Measurements from ENCODE around the gene NTRK2.

NTRK2 gene

DNA sequence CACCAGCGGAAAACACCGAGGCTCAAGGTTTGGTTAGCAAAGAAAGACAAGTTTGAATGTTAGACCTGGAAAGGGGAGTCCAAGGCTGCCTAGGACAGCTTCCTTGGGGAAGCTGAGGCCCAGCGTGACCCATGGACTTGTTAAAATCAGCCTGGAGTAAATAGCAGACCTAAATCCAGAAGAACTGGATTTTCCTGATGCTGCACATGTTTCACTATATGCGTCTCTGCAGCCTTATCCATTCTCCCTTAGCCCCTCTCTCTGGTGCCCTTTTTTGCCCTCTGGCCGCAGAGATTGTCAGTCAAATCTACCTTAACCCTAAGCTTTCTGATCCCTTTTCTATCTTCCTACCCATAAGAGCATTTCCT is 119.9 kb downstream of the NTRK2 start:
- no peak overlapping the region for H3K27ac Mint-ChIP-seq
- peaks cover 0 to 13% of the 10 kb centered on the region in 2 donors for H3K27me3 Mint-ChIP-seq
- no peak overlapping the region for H3K4me3 Mint-ChIP-seq
- H3K36me3 Mint-ChIP-seq = no peaks in the 10 kb centered on the region
- H3K9me3 Mint-ChIP-seq = peaks cover 0 to 2% of the 10 kb centered on the region in 2 donors
- no peak for ATAC-seq (replicated peaks)
- H3K4me1 Mint-ChIP-seq = no peaks in the 10 kb centered on the region
- no peak for DNase-seq

DNA sequence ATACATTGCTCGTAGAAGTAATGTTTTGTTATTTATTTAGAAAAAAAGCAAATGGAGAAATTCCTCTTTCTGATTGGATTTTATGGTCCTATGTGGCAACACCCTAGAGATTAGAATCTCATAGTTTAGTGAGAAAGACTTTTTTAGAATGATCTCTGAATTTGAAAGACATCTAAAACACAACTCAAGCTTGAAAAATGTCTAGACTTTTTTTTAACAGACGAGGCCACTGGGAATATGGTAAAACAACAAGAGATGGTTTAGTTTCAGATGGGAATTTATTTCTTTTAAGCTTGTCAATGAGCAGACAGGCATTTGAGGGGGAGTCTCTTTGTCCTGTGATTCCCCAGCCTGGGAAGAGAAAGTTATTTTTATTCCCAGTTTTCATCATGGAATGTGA is 122.1 kb downstream of the NTRK2 start:
- DNase-seq = no peak
- ATAC-seq (replicated peaks) = no peak
- Mint-ChIP-seq H3K4me3 (no peak overlapping the region), H3K36me3 (no peaks in the 10 kb centered on the region), H3K27ac (no peak overlapping the region), H3K9me3 (peaks cover 0 to 2% of the 10 kb centered on the region in 2 donors), H3K4me1 (no peaks in the 10 kb centered on the region), H3K27me3 (peaks cover 0 to 13% of the 10 kb centered on the region in 2 donors)

DNA sequence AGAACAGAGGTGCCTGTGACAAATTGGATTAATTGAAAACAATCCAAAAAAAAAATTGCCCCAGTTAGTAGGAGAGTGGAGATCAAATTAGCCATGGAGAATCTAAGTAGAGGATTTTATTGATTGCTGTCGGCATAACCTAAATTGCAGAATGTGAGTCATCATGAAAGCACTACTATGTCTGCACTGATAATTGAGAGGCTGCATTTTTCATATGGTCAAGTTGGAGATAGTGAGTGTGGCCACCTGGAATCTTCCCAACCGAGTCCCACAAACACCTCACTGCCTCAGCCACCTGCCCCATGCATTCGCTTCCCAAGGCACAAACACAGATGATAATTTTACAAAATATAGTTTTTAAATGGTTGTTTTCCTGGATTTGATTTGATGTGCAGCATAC is 123.7 kb downstream of the NTRK2 start:
- DNase-seq (no peak), ATAC-seq (replicated peaks) (no peak)

DNA sequence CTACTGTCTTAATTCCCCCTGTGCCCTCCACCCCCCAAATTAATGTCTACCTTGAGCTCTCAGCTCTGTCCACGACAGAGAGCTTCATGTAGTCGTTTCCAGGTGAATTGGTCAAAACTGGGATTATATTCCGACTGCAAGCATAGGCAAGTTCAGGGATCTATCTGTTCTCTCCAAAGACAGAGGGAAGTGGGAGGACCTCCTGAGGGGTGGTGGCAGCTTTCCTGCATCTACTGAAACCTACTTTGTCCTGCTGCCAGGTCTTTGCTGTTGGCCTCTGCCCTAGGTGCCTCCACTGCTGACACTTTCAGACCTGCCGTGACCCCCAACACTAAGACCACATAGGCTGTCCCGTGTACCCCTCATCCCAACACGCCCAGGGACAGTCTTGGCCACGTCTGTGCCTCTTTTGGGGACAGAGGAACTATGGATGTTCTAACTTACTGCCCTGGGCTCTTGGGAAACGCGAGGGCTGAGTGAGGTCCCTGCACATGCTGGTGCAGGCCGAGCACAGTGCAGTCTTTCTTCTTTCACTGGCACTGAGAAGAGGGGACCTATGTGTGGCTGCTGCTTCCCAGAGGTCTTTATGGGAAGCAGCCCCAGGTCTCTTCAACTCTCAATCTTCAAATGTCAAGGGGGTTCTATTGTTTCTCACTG is 125.6 kb downstream of the NTRK2 start:
- H3K4me3 Mint-ChIP-seq = no peak overlapping the region
- DNase-seq = no peak
- ATAC-seq (replicated peaks) = no peak
- no peaks in the 10 kb centered on the region for H3K9me3 Mint-ChIP-seq
- no peaks in the 10 kb centered on the region for H3K4me1 Mint-ChIP-seq
- no peak overlapping the region for H3K27ac Mint-ChIP-seq
- no peaks in the 10 kb centered on the region for H3K36me3 Mint-ChIP-seq
- H3K27me3 Mint-ChIP-seq = no peaks in the 10 kb centered on the region

More for the DNA sequence above, 123.7 kb downstream of the NTRK2 start:
- Mint-ChIP-seq H3K4me3 (no peak overlapping the region), H3K27me3 (peaks cover 0 to 8% of the 10 kb centered on the region in 2 donors), H3K36me3 (no peaks in the 10 kb centered on the region), H3K4me1 (no peaks in the 10 kb centered on the region), H3K9me3 (peaks cover 0 to 2% of the 10 kb centered on the region in 2 donors), H3K27ac (no peak overlapping the region)

DNA sequence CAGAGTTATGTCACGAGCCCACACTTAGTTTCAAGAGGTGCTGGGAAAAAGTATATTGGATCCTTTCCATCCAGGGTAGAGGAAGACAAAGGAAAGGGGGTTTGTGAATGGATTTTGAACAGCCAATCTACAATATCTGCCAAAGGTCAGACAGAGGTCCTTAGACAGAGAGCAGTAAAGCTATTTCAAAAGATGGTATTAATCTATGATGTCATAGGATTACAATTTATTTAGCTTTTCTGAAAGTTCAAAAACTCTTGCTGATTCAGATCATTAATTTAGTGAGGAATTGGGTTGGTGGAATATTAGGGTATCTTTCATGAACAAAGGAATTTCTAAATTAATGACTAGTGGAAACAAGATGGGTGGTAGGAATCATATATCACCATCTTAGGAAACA is 126.9 kb downstream of the NTRK2 start:
- ATAC-seq (replicated peaks) = no peak
- H3K27me3 Mint-ChIP-seq = no peaks in the 10 kb centered on the region
- no peaks in the 10 kb centered on the region for H3K9me3 Mint-ChIP-seq
- H3K4me3 Mint-ChIP-seq = no peak overlapping the region
- H3K27ac Mint-ChIP-seq = no peak overlapping the region
- H3K4me1 Mint-ChIP-seq = no peaks in the 10 kb centered on the region
- DNase-seq = no peak
- no peaks in the 10 kb centered on the region for H3K36me3 Mint-ChIP-seq

DNA sequence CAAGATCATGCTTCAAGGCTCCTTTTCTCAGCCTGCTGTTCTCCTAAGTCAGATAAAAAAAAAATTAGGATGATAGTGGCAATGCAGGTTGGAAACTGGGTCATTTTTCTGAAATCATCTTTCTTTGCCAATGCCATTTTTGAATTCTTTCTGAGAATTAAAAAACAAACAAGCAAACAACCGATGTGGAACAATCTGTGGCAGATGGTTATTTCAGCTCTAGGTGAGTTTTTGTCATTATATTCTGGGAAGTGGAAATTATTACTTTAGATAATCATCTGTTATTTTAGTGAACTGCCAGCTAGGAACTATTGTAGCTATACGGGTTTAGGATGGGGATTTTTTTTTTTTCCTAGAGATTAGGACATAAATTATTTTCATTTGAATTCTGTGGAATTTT is 129.7 kb downstream of the NTRK2 start:
- Mint-ChIP-seq H3K4me1 (no peaks in the 10 kb centered on the region), H3K4me3 (no peak overlapping the region), H3K27ac (no peak overlapping the region), H3K27me3 (no peaks in the 10 kb centered on the region), H3K9me3 (no peaks in the 10 kb centered on the region), H3K36me3 (no peaks in the 10 kb centered on the region)
- ATAC-seq (replicated peaks) (no peak), DNase-seq (no peak)

DNA sequence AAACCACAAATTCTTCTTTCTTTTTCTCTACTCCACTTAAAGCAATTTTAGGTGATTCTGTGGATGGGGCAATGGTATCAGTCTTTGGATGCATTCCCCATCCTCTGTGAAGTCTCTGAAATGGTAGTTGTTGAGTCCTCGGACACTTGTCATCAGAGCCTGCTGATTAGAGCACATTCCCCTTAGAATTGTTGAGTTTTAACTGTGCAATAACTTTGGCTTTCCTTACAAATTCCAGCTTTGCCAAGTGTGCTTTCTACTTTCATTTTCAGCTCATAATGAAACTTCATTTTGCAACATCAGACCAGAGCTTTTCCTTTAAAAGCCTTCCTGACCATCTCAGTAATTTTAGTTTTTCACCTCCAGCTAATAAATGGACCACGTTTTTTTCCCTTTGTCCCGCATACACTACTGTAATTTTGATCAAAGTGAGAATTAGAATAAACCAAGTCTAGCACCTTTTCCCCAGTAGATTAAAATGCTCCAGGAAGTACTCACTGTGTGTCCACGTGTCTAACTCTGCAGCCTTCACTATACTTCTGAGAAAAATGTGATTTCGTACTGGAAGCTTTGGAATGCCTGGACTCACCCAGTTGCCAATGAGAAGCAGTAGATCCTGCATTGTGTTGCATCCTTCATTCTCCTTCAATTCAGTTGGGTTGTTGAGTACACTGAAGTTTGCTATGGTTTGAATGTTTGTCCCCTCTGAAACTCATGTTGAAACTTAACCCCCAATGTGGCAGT is 135.6 kb downstream of the NTRK2 start:
- no peak for DNase-seq
- ATAC-seq (replicated peaks) = no peak
- H3K36me3 Mint-ChIP-seq = no peaks in the 10 kb centered on the region
- H3K4me1 Mint-ChIP-seq = no peaks in the 10 kb centered on the region
- H3K9me3 Mint-ChIP-seq = no peaks in the 10 kb centered on the region
- H3K4me3 Mint-ChIP-seq = no peak overlapping the region
- no peak overlapping the region for H3K27ac Mint-ChIP-seq
- peaks cover 0 to 4% of the 10 kb centered on the region in 2 donors for H3K27me3 Mint-ChIP-seq

DNA sequence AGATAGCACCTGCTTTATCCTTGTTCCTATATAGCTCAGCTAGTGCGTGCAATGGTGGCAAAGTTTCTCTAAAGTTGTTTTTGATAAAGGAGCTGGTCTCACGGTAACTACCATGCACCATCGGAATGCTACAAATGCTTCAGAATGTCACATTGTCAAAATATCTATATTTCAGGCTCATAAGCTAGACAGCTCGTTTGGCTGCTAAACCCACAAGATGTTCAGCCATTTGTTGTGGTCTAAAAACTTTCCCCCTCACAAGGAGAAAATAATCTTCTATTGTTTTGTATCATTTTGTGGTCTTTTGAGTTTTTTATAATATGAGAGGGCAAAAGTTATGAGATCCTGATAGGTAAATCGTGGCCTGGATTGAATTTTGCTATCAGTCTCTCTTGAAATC is 137.9 kb downstream of the NTRK2 start:
- H3K9me3 Mint-ChIP-seq = no peaks in the 10 kb centered on the region
- no peaks in the 10 kb centered on the region for H3K36me3 Mint-ChIP-seq
- H3K27ac Mint-ChIP-seq = no peak overlapping the region
- ATAC-seq (replicated peaks) = no peak
- H3K4me3 Mint-ChIP-seq = no peak overlapping the region
- H3K27me3 Mint-ChIP-seq = peaks cover 0 to 7% of the 10 kb centered on the region in 2 donors
- H3K4me1 Mint-ChIP-seq = no peaks in the 10 kb centered on the region
- DNase-seq = no peak

DNA sequence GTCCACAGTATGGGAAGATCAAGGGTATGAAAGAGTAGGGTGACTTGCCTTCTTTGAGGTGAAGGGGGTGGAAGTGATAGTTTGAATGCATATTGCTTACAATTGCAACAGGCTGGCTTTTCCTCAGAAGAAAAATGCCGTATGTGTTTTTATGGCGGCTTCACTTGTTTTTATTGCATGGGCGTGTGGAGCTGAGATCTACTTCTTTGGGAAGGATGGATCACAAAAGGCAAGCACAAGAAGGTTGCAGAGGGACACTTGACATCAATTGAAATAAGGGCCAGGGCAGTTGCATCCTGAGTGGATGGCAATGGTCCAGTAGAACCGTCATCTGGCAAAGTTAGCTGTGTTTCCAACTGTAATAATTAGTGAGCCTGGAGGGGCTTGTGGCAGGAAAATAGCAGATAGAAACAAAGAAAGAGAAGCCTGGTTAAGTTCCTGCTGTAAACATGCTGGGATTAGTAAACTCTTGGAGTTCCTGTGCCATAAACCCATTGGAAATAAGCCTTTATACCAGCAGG is 138.4 kb downstream of the NTRK2 start:
- H3K36me3 Mint-ChIP-seq = no peaks in the 10 kb centered on the region
- H3K9me3 Mint-ChIP-seq = no peaks in the 10 kb centered on the region
- no peak overlapping the region for H3K27ac Mint-ChIP-seq
- H3K4me3 Mint-ChIP-seq = no peak overlapping the region
- H3K27me3 Mint-ChIP-seq = peaks cover 0 to 10% of the 10 kb centered on the region in 2 donors
- ATAC-seq (replicated peaks) (no peak), DNase-seq (no peak)
- no peaks in the 10 kb centered on the region for H3K4me1 Mint-ChIP-seq

DNA sequence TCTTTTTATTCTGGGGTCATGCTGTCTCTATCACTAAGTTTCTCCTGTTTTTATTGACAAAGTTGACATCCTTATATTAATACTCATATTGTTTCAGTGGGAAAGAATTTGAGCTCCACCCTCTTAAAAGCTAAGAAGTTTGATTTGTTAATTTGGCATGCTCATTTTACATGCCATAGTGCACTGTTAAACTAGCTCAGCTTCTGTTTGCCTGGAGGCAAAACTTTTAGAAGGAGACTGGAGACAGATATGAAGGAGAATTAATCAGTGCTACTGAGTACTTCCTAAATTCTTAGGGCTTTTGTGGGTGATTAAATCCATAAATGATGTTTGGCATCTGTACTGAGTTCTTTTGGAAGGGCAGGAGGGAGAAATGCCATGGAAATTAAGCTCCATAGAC is 138.9 kb downstream of the NTRK2 start:
- H3K27ac Mint-ChIP-seq = no peak overlapping the region
- ATAC-seq (replicated peaks) (no peak), DNase-seq (no peak)
- H3K27me3 Mint-ChIP-seq = peaks cover 0 to 12% of the 10 kb centered on the region in 2 donors
- H3K4me3 Mint-ChIP-seq = no peak overlapping the region
- H3K9me3 Mint-ChIP-seq = no peaks in the 10 kb centered on the region
- no peaks in the 10 kb centered on the region for H3K4me1 Mint-ChIP-seq
- H3K36me3 Mint-ChIP-seq = no peaks in the 10 kb centered on the region

DNA sequence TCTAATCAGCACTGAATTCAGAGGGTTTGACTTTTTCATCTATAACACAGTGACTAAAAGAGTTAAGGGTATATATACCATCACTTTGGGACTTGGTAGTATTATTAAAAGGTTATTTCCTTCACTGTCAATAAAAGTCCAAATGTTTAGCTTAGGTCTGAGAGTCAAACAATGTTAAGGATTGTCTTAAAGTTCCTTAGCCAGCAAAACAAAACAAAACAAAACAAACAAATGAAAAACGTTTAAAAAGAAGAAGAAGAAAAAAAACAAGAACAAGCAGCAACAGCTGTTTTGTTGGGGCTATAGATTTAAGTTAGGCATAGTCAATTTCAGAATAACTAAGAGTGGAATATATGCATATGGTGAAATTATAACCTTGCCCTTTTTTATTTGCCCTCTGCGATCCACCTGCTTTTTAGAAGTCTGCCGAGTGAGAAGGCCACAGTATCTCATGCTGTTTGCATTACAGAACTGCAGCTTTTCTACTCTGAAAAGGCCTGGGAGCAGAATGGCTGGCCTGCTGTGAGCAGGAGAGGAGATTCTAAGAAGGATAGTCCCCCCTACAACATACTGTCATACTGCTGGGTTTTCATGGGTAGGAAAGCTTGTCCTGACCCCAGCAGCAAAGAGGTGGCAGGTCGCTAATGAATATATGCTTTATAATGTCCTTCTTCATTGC is 141.7 kb downstream of the NTRK2 start:
- DNase-seq = no peak
- no peak overlapping the region for H3K27ac Mint-ChIP-seq
- H3K36me3 Mint-ChIP-seq = no peaks in the 10 kb centered on the region
- no peaks in the 10 kb centered on the region for H3K4me1 Mint-ChIP-seq
- no peaks in the 10 kb centered on the region for H3K9me3 Mint-ChIP-seq
- no peak overlapping the region for H3K4me3 Mint-ChIP-seq
- no peak for ATAC-seq (replicated peaks)
- H3K27me3 Mint-ChIP-seq = peaks cover 3 to 23% of the 10 kb centered on the region in 2 donors

DNA sequence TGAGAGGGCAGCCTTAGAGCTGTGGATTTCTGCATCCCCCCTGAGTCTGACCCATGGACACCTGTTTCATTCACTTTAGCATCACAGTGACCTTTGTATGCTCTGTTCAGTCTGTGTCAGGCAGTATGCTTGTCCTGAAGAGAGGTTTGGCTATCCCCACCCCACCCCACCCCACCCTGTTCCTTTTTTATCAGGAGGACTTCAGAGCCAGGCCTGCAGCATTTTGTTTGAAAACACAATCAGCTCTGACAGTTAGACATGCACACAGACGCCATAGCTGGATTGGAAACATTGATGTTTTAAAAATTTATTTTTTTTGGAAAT is 142.2 kb downstream of the NTRK2 start:
- H3K9me3 Mint-ChIP-seq = no peaks in the 10 kb centered on the region
- no peak overlapping the region for H3K27ac Mint-ChIP-seq
- ATAC-seq (replicated peaks) (no peak), DNase-seq (no peak)
- H3K36me3 Mint-ChIP-seq = no peaks in the 10 kb centered on the region
- H3K4me1 Mint-ChIP-seq = no peaks in the 10 kb centered on the region
- H3K27me3 Mint-ChIP-seq = peaks cover 3 to 23% of the 10 kb centered on the region in 2 donors
- H3K4me3 Mint-ChIP-seq = no peak overlapping the region

DNA sequence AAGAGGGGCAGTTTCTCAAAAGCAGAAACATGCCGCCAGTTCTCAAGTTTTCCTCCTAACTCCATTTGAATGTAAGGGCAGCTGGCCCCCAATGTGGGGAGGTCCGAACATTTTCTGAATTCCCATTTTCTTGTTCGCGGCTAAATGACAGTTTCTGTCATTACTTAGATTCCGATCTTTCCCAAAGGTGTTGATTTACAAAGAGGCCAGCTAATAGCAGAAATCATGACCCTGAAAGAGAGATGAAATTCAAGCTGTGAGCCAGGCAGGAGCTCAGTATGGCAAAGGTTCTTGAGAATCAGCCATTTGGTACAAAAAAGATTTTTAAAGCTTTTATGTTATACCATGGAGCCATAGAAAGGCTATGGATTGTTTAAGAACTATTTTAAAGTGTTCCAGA is 142.8 kb downstream of the NTRK2 start:
- DNase-seq = no peak
- Mint-ChIP-seq H3K27ac (no peak overlapping the region), H3K27me3 (peaks cover 3 to 23% of the 10 kb centered on the region in 2 donors), H3K9me3 (no peaks in the 10 kb centered on the region), H3K4me1 (no peaks in the 10 kb centered on the region), H3K4me3 (no peak overlapping the region), H3K36me3 (no peaks in the 10 kb centered on the region)
- no peak for ATAC-seq (replicated peaks)

DNA sequence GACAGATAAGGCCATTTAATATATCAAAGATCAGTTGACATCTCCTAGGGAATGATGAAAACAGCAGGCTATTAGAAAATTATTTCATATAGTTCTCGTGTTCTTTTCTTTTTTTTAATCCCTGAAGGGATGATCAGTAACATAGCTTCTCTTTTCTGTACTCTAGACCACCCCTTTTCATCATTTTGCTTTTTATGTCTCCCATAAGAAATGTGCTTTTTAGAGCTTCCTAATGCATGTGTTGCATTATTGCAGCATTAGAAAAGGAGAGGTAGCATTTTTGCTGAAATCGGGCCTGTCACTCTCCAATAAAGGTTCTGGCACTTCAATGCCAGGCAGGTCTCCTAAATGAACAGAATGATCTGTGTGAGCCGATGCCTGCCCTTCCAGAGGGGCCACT is 143.3 kb downstream of the NTRK2 start:
- ATAC-seq (replicated peaks) = no peak
- DNase-seq = no peak
- H3K4me1 Mint-ChIP-seq = no peaks in the 10 kb centered on the region
- no peak overlapping the region for H3K27ac Mint-ChIP-seq
- H3K4me3 Mint-ChIP-seq = no peak overlapping the region
- peaks cover 3 to 23% of the 10 kb centered on the region in 2 donors for H3K27me3 Mint-ChIP-seq
- no peaks in the 10 kb centered on the region for H3K9me3 Mint-ChIP-seq
- no peaks in the 10 kb centered on the region for H3K36me3 Mint-ChIP-seq

DNA sequence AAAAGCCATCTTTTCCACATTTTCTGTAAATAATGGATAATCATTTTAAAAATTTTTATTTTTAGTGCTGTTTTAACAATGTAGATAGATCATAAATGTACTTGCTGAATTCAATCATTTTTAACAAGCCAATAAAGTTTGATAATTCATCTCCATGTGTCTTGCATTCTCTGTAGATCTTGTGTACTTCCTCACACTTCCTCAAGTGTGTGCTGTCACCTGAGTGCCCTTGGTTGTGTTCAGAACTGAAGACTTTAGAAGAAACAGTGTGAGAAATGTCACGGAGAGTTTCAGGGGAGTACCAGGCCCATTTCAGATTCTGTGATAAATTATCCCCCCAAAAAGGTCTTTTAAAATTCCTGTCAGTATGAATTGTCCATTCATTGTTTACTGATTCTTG is 146.0 kb downstream of the NTRK2 start:
- DNase-seq = no peak
- ATAC-seq (replicated peaks) = no peak

More for the DNA sequence above, 146.0 kb downstream of the NTRK2 start:
- Mint-ChIP-seq H3K27me3 (peaks cover 3 to 19% of the 10 kb centered on the region in 2 donors), H3K9me3 (no peaks in the 10 kb centered on the region), H3K4me3 (no peak overlapping the region), H3K27ac (no peak overlapping the region), H3K36me3 (no peaks in the 10 kb centered on the region), H3K4me1 (no peaks in the 10 kb centered on the region)
